Activated CD4-positive, alpha-beta T cell treated with anti-CD3 and anti-CD28 coated beads, Interleukin-2, amount 10 ng/mL, durations not matched to agents 24 days and 14 days (primary cell): Measurements from ENCODE around the gene CNTNAP2. TPM values are rescaled to one million over a fixed set of nuclear protein-coding genes. Genes with fewer than 3 reads are reported as not detected.
A peak's percentile ranks its signal among the peaks of the same experiment; 100 is the strongest.

Experiments used
- DNase-seq: peaks from one replicate; pipeline ENCODE4 v3.0.0; 2022
- H3K27ac Mint-ChIP-seq: one replicate; pipeline ENCODE4 v1.8.0; 2022; ENCODE audit warnings: mild to moderate bottlenecking, mixed read lengths
- H3K27me3 Mint-ChIP-seq: one replicate; pipeline ENCODE4 v1.8.0; 2022; ENCODE audit warnings: mixed read lengths
- H3K36me3 Mint-ChIP-seq: one replicate; pipeline ENCODE4 v1.8.0; 2022; ENCODE audit warnings: low read depth, mild to moderate bottlenecking, mixed read lengths
- H3K4me1 Mint-ChIP-seq: one replicate; pipeline ENCODE4 v1.8.0; 2021; ENCODE audit warnings: mixed read lengths
- H3K4me3 Mint-ChIP-seq: one replicate; pipeline ENCODE4 v1.8.0; 2022; ENCODE audit warnings: mild to moderate bottlenecking, moderate library complexity, mixed read lengths
- H3K9me3 Mint-ChIP-seq: one replicate; pipeline ENCODE4 v1.8.0; 2021; ENCODE audit warnings: mixed read lengths
- intact Hi-C: fragments of 100-400 bp; cut with micrococcal nuclease; formaldehyde crosslinking; loops from one replicate; pipeline ENCODE4 v1.15.1; 2023
- total RNA-seq: library from RNA; stranded (reverse); gene quantifications from 2 replicates; pipeline ENCODE4 v1.2.3, GENCODE V29; 2022

The CNTNAP2 gene
- total RNA-seq, 1 donor from 2014 or later = not detected

GRCh38 chr7:148262721-148263229 lies 2146.2 kb downstream of the CNTNAP2 start:
- H3K4me3 Mint-ChIP-seq = peak overlapping the region; percentile 22
- peaks cover 5% of the 10 kb centered on the region for H3K27me3 Mint-ChIP-seq
- H3K4me1 Mint-ChIP-seq = peaks cover 7% of the 10 kb centered on the region
- no peaks in the 10 kb centered on the region for H3K36me3 Mint-ChIP-seq
- no peak overlapping the region for H3K27ac Mint-ChIP-seq
- intact Hi-C loops = loop anchor here (10.0 kb wide), 1 partner anchor 222 kb away; no protein-coding TSS in a partner anchor
- no peaks in the 10 kb centered on the region for H3K9me3 Mint-ChIP-seq
- peak; percentile 87 for DNase-seq

- H3K36me3 Mint-ChIP-seq = no peaks in the 10 kb centered on the region
- H3K4me1 Mint-ChIP-seq = peaks cover 7% of the 10 kb centered on the region
- no peaks in the 10 kb centered on the region for H3K9me3 Mint-ChIP-seq
- intact Hi-C loops = loop anchor here (2.0 to 10.0 kb wide), 2 partner anchors 220 to 702 kb away; no protein-coding TSS in a partner anchor
- no peak overlapping the region for H3K4me3 Mint-ChIP-seq
- peaks cover 5% of the 10 kb centered on the region for H3K27me3 Mint-ChIP-seq
- H3K27ac Mint-ChIP-seq = no peak overlapping the region
- DNase-seq = peak; percentile 60
Measured at GRCh38 chr7:148264933-148265557, 2148.4 kb downstream of the CNTNAP2 start.

GRCh38 chr7:148265896-148266295 lies 2149.3 kb downstream of the CNTNAP2 start:
- Mint-ChIP-seq H3K4me1 (peaks cover 7% of the 10 kb centered on the region), H3K4me3 (no peak overlapping the region), H3K36me3 (no peaks in the 10 kb centered on the region), H3K27ac (no peak overlapping the region), H3K27me3 (peaks cover 5% of the 10 kb centered on the region), H3K9me3 (no peaks in the 10 kb centered on the region)
- intact Hi-C loops = loop anchor here (2.0 to 10.0 kb wide), 2 partner anchors 219 to 701 kb away; no protein-coding TSS in a partner anchor
- no peak for DNase-seq

- H3K4me1 Mint-ChIP-seq = peaks cover 7% of the 10 kb centered on the region
- intact Hi-C loops = loop anchor here (10.0 kb wide), 1 partner anchor 218 kb away; no protein-coding TSS in a partner anchor
- H3K4me3 Mint-ChIP-seq = no peak overlapping the region
- no peaks in the 10 kb centered on the region for H3K9me3 Mint-ChIP-seq
- no peaks in the 10 kb centered on the region for H3K36me3 Mint-ChIP-seq
- DNase-seq = no peak
- no peak overlapping the region for H3K27ac Mint-ChIP-seq
- peaks cover 5% of the 10 kb centered on the region for H3K27me3 Mint-ChIP-seq
Measured at GRCh38 chr7:148266795-148267194, 2150.2 kb downstream of the CNTNAP2 start.

GRCh38 chr7:148270576-148270975 lies 2154.0 kb downstream of the CNTNAP2 start:
- H3K4me1 Mint-ChIP-seq = no peaks in the 10 kb centered on the region
- H3K36me3 Mint-ChIP-seq = no peaks in the 10 kb centered on the region
- intact Hi-C loops = no loop called here
- H3K27ac Mint-ChIP-seq = no peak overlapping the region
- no peaks in the 10 kb centered on the region for H3K27me3 Mint-ChIP-seq
- H3K9me3 Mint-ChIP-seq = no peaks in the 10 kb centered on the region
- H3K4me3 Mint-ChIP-seq = no peak overlapping the region
- no peak for DNase-seq

- Mint-ChIP-seq H3K4me1 (no peaks in the 10 kb centered on the region), H3K36me3 (no peaks in the 10 kb centered on the region), H3K4me3 (no peak overlapping the region), H3K27ac (no peak overlapping the region), H3K9me3 (no peaks in the 10 kb centered on the region), H3K27me3 (no peaks in the 10 kb centered on the region)
- intact Hi-C loops = no loop called here
- no peak for DNase-seq
Measured at GRCh38 chr7:148274118-148274517, 2157.5 kb downstream of the CNTNAP2 start.

GRCh38 chr7:148275359-148275890 lies 2158.8 kb downstream of the CNTNAP2 start:
- Mint-ChIP-seq H3K9me3 (no peaks in the 10 kb centered on the region), H3K27me3 (no peaks in the 10 kb centered on the region), H3K27ac (no peak overlapping the region), H3K36me3 (no peaks in the 10 kb centered on the region), H3K4me3 (no peak overlapping the region), H3K4me1 (no peaks in the 10 kb centered on the region)
- DNase-seq = no peak
- intact Hi-C loops = no loop called here

GRCh38 chr7:148276314-148277041 lies 2159.9 kb downstream of the CNTNAP2 start:
- no peaks in the 10 kb centered on the region for H3K4me1 Mint-ChIP-seq
- intact Hi-C loops = no loop called here
- H3K4me3 Mint-ChIP-seq = no peak overlapping the region
- no peak for DNase-seq
- H3K36me3 Mint-ChIP-seq = no peaks in the 10 kb centered on the region
- no peaks in the 10 kb centered on the region for H3K27me3 Mint-ChIP-seq
- no peaks in the 10 kb centered on the region for H3K9me3 Mint-ChIP-seq
- H3K27ac Mint-ChIP-seq = no peak overlapping the region

- Mint-ChIP-seq H3K27me3 (no peaks in the 10 kb centered on the region), H3K27ac (no peak overlapping the region), H3K9me3 (no peaks in the 10 kb centered on the region), H3K4me1 (no peaks in the 10 kb centered on the region), H3K4me3 (no peak overlapping the region), H3K36me3 (no peaks in the 10 kb centered on the region)
- DNase-seq = no peak
- intact Hi-C loops = no loop called here
Measured at GRCh38 chr7:148277042-148277660, 2160.6 kb downstream of the CNTNAP2 start.

- no peaks in the 10 kb centered on the region for H3K9me3 Mint-ChIP-seq
- H3K27ac Mint-ChIP-seq = no peak overlapping the region
- peaks cover 1% of the 10 kb centered on the region for H3K27me3 Mint-ChIP-seq
- H3K36me3 Mint-ChIP-seq = no peaks in the 10 kb centered on the region
- no peak overlapping the region for H3K4me3 Mint-ChIP-seq
- intact Hi-C loops = no loop called here
- no peaks in the 10 kb centered on the region for H3K4me1 Mint-ChIP-seq
- no peak for DNase-seq
Measured at GRCh38 chr7:148286150-148286549, 2169.5 kb downstream of the CNTNAP2 start.

GRCh38 chr7:148287538-148287937 lies 2170.9 kb downstream of the CNTNAP2 start:
- H3K4me1 Mint-ChIP-seq = no peaks in the 10 kb centered on the region
- no peak overlapping the region for H3K27ac Mint-ChIP-seq
- DNase-seq = no peak
- H3K36me3 Mint-ChIP-seq = no peaks in the 10 kb centered on the region
- intact Hi-C loops = no loop called here
- no peak overlapping the region for H3K4me3 Mint-ChIP-seq
- H3K27me3 Mint-ChIP-seq = peaks cover 1% of the 10 kb centered on the region
- H3K9me3 Mint-ChIP-seq = no peaks in the 10 kb centered on the region

GRCh38 chr7:148288592-148289151 lies 2172.1 kb downstream of the CNTNAP2 start:
- Mint-ChIP-seq H3K4me1 (no peaks in the 10 kb centered on the region), H3K9me3 (no peaks in the 10 kb centered on the region), H3K36me3 (no peaks in the 10 kb centered on the region), H3K27me3 (peaks cover 1% of the 10 kb centered on the region), H3K27ac (no peak overlapping the region), H3K4me3 (no peak overlapping the region)
- no peak for DNase-seq
- intact Hi-C loops = no loop called here

- DNase-seq = no peak
- no peaks in the 10 kb centered on the region for H3K36me3 Mint-ChIP-seq
- no peaks in the 10 kb centered on the region for H3K9me3 Mint-ChIP-seq
- no peaks in the 10 kb centered on the region for H3K4me1 Mint-ChIP-seq
- intact Hi-C loops = no loop called here
- H3K4me3 Mint-ChIP-seq = no peak overlapping the region
- no peak overlapping the region for H3K27ac Mint-ChIP-seq
- H3K27me3 Mint-ChIP-seq = peaks cover 1% of the 10 kb centered on the region
Measured at GRCh38 chr7:148289630-148290029, 2173.0 kb downstream of the CNTNAP2 start.
